Measurements from ENCODE around the gene KLK11. TPM values are rescaled to one million over a fixed set of nuclear protein-coding genes. Genes with fewer than 3 reads are reported as not detected.

KLK11 gene
- total and polyA plus RNA-seq, 10 of the 15 experiments (the other 5 are each of a cell fraction or from before 2014, with no cell fraction given): not detected

- TF ChIP-seq, protein P1, sequence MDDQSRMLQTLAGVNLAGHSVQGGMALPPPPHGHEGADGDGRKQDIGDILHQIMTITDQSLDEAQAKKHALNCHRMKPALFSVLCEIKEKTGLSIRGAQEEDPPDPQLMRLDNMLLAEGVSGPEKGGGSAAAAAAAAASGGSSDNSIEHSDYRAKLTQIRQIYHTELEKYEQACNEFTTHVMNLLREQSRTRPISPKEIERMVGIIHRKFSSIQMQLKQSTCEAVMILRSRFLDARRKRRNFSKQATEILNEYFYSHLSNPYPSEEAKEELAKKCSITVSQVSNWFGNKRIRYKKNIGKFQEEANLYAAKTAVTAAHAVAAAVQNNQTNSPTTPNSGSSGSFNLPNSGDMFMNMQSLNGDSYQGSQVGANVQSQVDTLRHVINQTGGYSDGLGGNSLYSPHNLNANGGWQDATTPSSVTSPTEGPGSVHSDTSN (IDR thresholded peaks at IDR 0.05; ENCODE audit: insufficient replicate concordance, low read depth, low read length): no peak
These were observed 46.2 kb downstream of the KLK11 start (continued) for GRCh38 chr19:50980208-50980607.

GRCh38 chr19:50979758-50980157, 46.7 kb downstream of the KLK11 start:
- Histone ChIP-seq H3K36me3 (ENCODE audit: control insufficient read depth in 2 of 2, insufficient read depth in 2 of 2, low read length in 1 of 2) (no peaks in the 10 kb centered on the region), H3K4me2 (ENCODE audit: control insufficient read depth, insufficient read depth) (no peak overlapping the region), H3K9ac (ENCODE audit: control insufficient read depth, insufficient read depth, low read length) (no peak overlapping the region), H3K27ac (ENCODE audit: control insufficient read depth, insufficient read depth) (no peak overlapping the region), H3K4me3 (no peak overlapping the region), H3K4me1 (ENCODE audit: control insufficient read depth, insufficient read depth, low read length) (no peaks in the 10 kb centered on the region), H2AFZ (ENCODE audit: control insufficient read depth, low read depth, low read length) (no peak overlapping the region), H3K79me2 (ENCODE audit: control insufficient read depth, insufficient read depth, low read length) (no peaks in the 10 kb centered on the region), H4K20me1 (ENCODE audit: control insufficient read depth, insufficient read depth) (no peaks in the 10 kb centered on the region), H3K27me3 (replicated peaks in 1 of 2; ENCODE audit: control insufficient read depth in 2 of 2, insufficient read depth in 2 of 2, low read length in 1 of 2) (no peaks in the 10 kb centered on the region; a peak in 1 of 4 replicates), H3K9me3 (replicated peaks; ENCODE audit: control insufficient read depth, insufficient read depth, low read length) (no peaks in the 10 kb centered on the region)
- ChIA-PET SMC1A (ENCODE audit: uncharacterized antibody, unreplicated experiment) (no interaction called here), CTCF (interaction anchor here (1.0 kb wide), 1 partner anchor 42 kb away, joined by 3 read pairs; no protein-coding TSS in a partner anchor), RAD21 (ENCODE audit: unreplicated experiment) (no interaction called here), POLR2A (no interaction called here)
- FAIRE-seq (no peak), DNase-seq (ENCODE audit: low read depth, low spot score) (no peak), ATAC-seq (no peak)
- WGBS (ENCODE audit: insufficient coverage, insufficient replicate concordance, low lambda C conversion rate, missing lambda C conversion rate): 16% methylated on average over 7 of the region's 8 CpGs
- in situ Hi-C loops (cut with MboI): no loop called here
- intact Hi-C loops (cut with micrococcal nuclease; ENCODE audit: unreplicated experiment): no loop called here
- BruUV-seq (replicated peaks): no TSS peak
- TF ChIP-seq BMI1 (IDR thresholded peaks at IDR 0.05; ENCODE audit: borderline replicate concordance) (no peak), MEF2B (IDR thresholded peaks at IDR 0.05; ENCODE audit: partially characterized antibody, poor library complexity, severe bottlenecking) (no peak), NFXL1 (IDR thresholded peaks at IDR 0.05; ENCODE audit: borderline replicate concordance) (no peak), SREBF1 (IDR thresholded peaks at IDR 0.05; ENCODE audit: low read length) (no peak), POLR2AphosphoS2 (IDR thresholded peaks at IDR 0.05; ENCODE audit: low read depth, low read length) (no peak), ETV6 (conservative IDR thresholded peaks at IDR 0.05 in 1 of 2, IDR thresholded peaks at IDR 0.05 in 1 of 2; ENCODE audit: borderline replicate concordance in 1 of 2, low read depth in 1 of 2) (no peak), CHD4 (IDR thresholded peaks at IDR 0.05) (no peak), IRF3 (IDR thresholded peaks at IDR 0.05) (no peak), ZNF24 (IDR thresholded peaks at IDR 0.05) (no peak), ZNF217 (IDR thresholded peaks at IDR 0.05) (no peak), ATF2 (IDR thresholded peaks at IDR 0.05; ENCODE audit: low read length) (no peak), E2F4 (IDR thresholded peaks at IDR 0.05; ENCODE audit: low read depth, low read length) (no peak)
- TF ChIP-seq, protein P2, sequence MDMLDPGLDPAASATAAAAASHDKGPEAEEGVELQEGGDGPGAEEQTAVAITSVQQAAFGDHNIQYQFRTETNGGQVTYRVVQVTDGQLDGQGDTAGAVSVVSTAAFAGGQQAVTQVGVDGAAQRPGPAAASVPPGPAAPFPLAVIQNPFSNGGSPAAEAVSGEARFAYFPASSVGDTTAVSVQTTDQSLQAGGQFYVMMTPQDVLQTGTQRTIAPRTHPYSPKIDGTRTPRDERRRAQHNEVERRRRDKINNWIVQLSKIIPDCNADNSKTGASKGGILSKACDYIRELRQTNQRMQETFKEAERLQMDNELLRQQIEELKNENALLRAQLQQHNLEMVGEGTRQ (IDR thresholded peaks at IDR 0.05; ENCODE audit: borderline replicate concordance, low read depth, low read length): no peak
- TF ChIP-seq, protein P3, sequence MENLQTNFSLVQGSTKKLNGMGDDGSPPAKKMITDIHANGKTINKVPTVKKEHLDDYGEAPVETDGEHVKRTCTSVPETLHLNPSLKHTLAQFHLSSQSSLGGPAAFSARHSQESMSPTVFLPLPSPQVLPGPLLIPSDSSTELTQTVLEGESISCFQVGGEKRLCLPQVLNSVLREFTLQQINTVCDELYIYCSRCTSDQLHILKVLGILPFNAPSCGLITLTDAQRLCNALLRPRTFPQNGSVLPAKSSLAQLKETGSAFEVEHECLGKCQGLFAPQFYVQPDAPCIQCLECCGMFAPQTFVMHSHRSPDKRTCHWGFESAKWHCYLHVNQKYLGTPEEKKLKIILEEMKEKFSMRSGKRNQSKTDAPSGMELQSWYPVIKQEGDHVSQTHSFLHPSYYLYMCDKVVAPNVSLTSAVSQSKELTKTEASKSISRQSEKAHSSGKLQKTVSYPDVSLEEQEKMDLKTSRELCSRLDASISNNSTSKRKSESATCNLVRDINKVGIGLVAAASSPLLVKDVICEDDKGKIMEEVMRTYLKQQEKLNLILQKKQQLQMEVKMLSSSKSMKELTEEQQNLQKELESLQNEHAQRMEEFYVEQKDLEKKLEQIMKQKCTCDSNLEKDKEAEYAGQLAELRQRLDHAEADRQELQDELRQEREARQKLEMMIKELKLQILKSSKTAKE (IDR thresholded peaks at IDR 0.05; ENCODE audit: low read depth, poor library complexity, severe bottlenecking): no peak
